ENCODE results near the gene UQCC5.

DNA sequence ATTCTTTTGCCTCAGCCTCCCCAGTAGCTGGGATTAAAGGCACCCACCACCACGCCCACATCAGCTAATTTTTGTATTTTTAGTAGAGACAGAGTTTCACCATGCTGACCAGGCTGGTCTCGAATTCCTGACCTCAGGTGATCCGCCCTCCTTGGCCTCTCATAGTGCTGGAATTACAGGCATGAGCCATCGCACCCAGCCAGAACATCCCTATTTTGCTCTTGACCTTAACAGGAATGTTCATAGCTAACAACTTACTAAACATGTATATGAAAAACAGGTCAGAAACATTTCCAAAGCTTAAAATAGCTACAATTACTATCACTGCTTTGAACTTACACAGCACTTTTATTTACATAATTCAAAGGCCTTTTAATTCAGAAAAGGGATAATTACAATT lies 33.7 kb downstream of the UQCC5 start:
- TF ChIP-seq POLR2A (IDR thresholded peaks at IDR 0.05), result no peak
- TF ChIP-seq POLR2AphosphoS5 (IDR thresholded peaks at IDR 0.05), result peak; percentile 46
